ENCODE results near the gene DNAJC22. TPM values are rescaled to one million over a fixed set of nuclear protein-coding genes. Genes with fewer than 3 reads are reported as not detected.
"Not testable (repeated sequence)": the region's sequence is repeated elsewhere in the genome, so short reads cannot be mapped to it uniquely, and the experiment has no call there.

DNAJC22 gene
- 10 to 100 TPM; 15.6 to 22.6 (median 21.0) TPM for polyA plus RNA-seq (ENCODE audit: insufficient read length in 4 of 4)

DNA sequence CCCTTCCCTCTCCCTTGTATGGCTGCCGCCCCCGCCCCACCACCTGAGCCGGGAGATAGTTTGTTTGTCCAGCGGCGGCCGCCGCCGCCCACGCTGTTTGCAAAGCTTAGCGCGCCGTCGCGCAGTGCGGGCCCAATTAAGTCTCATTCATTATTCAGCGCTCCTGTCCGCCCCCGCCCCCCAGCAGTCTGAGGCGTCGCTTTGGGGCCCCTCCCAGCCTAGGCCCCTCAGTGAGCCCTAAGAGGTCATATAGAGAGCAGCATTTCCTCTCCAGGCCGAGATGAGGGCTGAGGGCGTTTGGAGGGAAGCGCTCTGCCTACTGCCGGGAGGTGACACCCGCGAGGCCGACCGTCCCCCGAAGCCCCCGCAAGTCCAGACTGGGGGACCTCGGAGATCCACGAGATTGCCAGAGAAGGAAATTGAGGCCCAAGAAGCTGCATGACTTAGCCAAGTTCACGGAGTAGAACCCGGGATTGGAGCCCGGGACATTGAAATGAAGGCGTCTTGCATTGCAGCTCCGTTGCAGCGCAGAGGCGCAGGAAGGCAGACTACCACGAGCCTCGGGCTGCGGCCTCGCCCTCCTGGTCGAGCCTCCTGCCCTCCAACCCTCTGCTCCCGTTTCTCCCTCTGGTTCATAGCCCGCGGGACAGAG, at the start of gene DNAJC22:
Gene DNAJC22, plus strand, starts transcription at position 230 of the 652 bp plus-strand sequence. CDS start 1,985 bp downstream, outside the sequence.
- DNase-seq (ENCODE audit: low read depth in 4 of 4, low spot score in 3 of 4) = no peak

DNA sequence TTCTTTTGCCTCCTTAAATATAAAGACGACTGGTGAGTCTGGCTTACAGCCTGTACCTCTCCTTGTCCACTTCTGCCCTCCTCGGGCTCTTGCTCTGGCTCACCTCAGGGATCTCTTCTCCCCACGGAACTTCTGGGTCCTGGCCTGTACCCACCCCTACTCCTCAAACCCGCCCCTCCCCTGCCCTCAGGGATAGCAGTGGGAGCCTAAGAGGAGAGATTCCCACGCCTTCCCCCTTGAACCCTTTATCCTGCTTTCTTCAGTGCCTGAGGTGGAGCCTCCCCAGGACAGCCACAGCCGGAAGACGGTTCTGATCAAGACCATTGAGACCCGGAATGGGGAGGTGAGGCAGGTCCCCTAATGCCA, 49.0 kb upstream of the DNAJC22 start:
- DNase-seq (ENCODE audit: low read depth in 4 of 4, low spot score in 3 of 4) = no peak

DNA sequence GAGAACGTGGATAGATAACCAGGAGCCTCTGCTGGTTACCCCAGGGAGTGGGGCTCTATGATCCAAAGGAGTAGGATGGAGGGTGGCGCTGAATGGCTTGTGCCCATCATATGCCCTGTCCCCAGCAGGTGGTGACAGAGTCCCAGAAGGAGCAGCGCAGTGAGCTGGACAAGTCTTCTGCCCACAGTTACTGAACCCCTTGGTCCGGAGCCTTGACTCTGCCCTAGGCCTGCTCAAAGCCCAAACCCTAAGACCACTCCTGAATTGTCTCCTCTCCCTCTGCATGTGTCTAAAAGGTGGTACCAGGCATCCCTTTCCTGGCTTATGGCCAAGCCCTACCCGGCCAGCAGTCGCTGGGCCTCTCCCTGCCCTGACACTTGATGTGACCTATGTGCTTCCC, 48.5 kb upstream of the DNAJC22 start:
- no peak for DNase-seq (ENCODE audit: low read depth in 4 of 4, low spot score in 3 of 4)

DNA sequence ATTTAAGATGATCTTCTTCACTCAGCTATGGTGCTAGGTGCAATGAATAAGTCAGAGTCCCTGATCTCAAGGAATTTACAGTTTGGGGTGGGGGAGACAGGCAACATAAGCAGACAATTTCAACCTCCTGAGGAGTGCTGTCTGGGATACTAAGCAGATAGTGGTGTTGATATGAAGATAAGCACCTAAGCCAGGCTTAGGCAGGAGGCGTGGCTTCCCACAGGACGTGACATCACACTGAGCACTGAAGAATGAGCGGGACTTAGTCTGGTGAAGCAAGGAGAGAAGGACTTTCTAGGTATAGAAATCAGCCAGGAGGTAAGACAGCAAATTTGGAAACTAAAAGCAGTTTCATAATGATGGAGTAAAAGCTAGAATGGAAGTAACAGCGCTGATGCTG, 44.9 kb upstream of the DNAJC22 start:
- DNase-seq (ENCODE audit: low read depth in 4 of 4, low spot score in 3 of 4) = no peak

DNA sequence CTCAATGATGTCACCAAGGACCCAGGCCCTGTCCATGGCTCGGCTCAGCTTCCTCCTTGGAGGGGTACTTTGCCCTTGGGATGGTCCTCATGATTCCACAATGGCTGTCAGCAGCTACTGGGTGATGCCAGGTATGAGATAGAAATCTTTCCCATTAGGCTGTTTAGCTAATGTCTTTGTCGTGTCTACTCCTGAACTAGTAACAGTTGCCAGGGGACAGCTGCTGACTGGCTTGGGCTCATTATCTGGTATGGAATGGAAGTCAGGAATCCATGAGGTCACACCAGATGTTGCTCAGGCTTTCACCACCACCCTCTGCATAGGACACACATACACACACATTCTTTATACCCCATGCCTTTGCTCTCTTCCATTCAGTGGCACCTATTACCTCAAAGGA, 42.5 kb upstream of the DNAJC22 start:
- DNase-seq (ENCODE audit: low read depth in 4 of 4, low spot score in 3 of 4) = no peak

DNA sequence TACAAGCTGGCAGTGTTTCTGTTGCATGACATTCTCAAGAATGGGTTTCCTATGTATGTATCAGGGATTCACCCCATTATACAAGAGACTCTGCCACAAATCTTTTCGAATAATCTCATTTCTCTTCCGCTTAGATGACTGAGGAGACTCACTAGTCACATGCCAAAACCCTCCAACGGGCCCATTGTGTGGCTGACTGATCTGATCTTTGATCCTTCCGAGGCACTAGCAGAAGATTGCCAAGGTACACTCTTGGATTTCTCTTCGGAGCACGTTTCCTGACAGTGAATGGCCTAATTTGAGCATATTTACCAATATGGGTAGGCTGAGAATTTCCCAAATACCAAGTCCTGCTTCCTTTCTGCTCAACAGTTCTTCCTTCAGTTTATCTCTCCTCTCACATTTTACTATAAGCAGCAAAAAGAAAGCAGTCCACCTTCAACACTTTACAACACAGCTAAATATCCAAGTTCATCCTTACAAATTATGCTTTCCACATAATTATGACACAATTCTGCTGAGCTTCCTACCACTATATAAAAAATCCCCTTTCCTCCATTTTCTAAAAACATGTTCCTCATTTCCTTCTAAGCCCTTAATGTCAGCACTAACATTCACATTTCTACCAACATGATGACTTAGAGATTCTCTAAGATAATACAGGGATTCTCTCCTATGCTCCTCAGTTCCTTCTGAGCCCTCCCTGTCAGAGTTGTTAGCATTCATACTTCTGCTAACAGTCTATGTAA, 40.8 kb upstream of the DNAJC22 start:
- no peak for DNase-seq (ENCODE audit: low read depth in 4 of 4, low spot score in 3 of 4)

DNA sequence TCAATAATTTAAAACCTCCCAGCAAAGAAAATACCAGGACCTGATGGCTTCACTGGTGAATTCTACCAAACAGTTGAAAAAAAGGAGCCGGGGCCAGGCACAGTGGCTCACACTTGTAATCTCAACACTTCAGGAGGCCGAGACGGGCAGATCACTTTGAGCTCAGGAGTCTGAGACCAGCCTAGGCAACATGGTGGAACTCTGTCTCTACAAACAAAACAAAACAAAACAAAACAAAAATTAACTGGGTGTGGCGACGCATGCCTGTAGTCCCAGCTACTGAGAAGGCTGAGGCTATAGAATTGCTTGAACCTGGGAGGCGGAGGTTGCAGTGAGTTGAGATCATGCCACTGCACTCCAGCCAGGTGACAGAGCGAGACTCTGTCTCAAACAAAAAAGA, 37.3 kb upstream of the DNAJC22 start:
- DNase-seq (ENCODE audit: low read depth in 4 of 4, low spot score in 3 of 4) = no peak

DNA sequence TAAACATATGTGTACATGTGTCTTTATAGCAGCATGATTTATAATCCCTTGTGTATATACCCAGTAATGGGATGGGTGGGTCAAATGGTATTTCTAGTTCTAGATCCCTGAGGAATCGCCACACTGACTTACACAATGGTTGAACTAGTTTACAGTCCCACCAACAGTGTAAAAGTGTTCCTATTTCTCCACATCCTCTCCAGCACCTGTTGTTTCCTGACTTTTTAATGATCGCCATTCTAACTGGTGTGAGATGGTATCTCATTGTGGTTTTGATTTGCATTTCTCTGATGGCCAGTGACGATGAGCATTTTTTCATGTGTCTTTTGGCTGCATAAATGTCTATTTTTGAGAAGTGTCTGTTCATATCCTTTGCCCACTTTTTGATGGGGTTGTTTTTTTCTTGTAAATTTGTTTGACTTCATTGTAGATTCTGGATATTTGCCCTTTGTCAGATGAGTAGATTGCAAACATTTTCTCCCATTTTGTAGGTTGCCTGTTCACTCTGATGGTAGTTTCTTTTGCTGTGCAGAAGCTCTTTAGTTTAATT, 36.2 kb upstream of the DNAJC22 start:
- DNase-seq (ENCODE audit: low read depth in 4 of 4, low spot score in 3 of 4) = not testable (repeated sequence)

DNA sequence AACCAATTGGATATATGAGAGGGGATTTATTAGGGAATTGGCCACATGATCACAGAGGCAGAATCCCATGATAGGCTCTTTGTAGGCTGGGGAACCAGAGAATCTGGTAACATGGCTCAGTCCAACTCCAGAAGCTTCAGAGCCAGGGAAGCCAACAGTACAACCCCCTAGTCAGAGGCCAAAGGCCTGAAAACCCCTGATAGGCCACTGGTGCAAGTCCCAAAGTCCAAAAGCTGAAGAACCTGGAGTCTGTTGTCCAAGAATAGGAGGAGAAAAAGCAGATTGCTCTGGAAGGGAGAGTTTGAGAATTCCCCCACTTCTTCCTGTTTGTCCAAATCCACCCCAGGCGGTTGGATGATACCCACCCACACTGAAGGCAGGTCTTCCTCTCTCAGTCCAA, 31.9 kb upstream of the DNAJC22 start:
- no peak for DNase-seq (ENCODE audit: low read depth in 4 of 4, low spot score in 3 of 4)

DNA sequence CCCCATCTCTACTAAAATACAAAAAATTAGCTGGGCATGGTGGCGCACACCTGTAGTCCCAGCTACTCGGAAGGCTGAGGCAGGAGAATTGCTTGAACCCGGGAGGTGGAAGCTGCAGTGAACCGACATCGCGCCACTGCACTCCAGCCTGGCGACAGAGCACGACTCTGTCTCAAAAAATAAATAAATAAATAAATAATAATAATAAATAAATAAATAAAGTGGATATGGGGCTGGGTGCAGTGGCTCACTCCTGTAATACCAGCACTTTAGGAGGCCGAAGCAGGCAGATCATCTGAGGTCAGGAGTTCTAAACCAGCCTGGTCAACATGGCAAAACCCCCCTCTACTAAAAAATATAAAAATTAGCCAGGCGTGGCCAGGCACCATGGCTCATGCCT, 29.6 kb upstream of the DNAJC22 start:
- DNase-seq (ENCODE audit: low read depth in 4 of 4, low spot score in 3 of 4) = not testable (repeated sequence)

DNA sequence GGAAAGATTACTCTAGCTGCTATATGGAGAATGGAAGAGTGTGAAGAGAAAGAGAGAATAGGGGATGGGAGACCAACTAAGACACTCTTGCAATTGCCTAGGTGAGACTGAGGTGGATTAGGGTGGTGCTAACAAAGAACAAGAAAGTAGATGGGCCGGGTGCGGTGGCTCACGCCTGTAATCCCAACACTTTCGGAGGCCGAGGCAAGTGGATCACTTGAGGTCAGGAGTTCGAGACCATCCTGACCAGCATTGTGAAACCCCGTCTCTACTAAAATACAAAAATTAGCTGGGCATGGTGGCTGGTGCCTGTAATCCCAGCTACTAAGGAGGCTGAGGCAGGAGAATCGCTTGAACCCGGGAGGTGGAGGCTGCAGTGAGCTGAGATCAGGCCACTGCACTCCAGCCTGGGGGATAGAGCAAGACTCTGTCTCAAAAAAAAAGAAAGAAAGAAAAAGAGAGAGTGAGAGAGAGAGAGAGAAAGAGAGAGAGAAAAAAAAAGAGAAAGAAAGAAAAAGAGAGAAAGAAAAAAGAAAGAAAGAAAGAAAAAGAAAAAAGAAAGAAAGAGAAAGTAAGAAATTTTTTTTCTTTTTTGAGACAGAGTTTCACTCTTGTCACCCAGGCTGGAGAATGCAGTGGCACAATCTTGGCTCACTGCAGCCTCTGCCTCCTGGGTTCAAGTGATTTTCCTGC, 26.1 kb upstream of the DNAJC22 start:
- not testable (repeated sequence) for DNase-seq (ENCODE audit: low read depth in 4 of 4, low spot score in 3 of 4)

DNA sequence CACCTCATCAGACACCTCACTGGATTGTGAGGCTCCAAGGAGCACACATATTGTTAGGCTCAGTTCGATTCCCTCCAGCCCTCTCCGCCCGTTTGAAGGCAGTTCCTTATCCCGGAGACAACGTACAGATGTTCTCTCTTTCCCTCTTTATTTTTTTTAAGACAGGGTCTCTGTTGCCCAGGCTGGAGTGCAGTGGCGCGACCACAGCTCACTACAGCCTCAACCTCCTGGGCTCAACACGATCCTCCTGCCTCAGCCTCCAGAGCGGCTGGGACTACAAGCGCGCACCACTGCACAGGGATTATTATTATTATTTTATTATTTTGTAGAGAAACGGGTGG, 24.4 kb upstream of the DNAJC22 start:
- DNase-seq (ENCODE audit: low read depth in 4 of 4, low spot score in 3 of 4) = no peak

DNA sequence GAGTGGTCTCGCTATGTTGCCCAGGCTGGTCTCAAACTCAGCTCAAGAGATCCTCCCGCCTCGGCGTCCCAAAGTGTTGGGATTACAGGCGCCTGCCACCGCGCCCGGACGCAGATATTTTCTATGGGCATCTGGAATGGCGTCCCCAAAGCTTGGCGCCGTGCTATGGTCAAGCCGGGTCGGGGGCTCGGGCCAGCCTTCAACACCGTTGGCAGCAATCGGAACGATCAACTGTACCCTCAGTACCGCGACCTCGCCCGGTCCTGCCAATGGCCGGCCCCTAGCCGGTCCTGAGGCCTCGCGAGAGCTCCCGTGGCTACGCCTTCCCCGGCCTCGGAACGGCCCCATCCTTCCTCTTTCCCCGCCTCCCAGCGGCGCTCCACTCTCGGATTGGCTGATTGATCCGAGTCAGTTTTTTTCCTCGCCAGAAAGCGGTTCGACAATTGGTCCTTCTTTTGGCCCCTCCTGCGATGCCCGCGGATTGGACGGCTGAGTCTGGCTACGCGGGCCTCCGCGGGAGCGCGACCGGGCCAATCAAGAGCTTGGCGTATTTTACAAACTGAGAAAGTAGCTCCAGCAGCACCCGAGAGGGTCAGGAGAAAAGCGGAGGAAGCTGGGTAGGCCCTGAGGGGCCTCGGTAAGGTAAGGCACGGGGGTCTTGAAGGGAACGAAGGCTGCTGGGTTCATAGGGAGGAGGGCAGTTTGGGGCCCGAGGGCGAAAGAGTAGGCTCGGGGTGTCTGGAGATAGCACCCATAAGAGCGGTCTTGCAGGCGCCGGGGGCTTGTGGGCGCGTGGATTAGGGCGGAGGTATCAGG, 23.8 kb upstream of the DNAJC22 start, which contains the start of gene TROAP:
Gene TROAP, plus strand, starts transcription at position 548 of the 816 bp plus-strand sequence. CDS start 354 bp downstream, outside the sequence.
- peak; percentile 98 to 99 (median 98) for DNase-seq (ENCODE audit: low read depth in 4 of 4, low spot score in 3 of 4)

DNA sequence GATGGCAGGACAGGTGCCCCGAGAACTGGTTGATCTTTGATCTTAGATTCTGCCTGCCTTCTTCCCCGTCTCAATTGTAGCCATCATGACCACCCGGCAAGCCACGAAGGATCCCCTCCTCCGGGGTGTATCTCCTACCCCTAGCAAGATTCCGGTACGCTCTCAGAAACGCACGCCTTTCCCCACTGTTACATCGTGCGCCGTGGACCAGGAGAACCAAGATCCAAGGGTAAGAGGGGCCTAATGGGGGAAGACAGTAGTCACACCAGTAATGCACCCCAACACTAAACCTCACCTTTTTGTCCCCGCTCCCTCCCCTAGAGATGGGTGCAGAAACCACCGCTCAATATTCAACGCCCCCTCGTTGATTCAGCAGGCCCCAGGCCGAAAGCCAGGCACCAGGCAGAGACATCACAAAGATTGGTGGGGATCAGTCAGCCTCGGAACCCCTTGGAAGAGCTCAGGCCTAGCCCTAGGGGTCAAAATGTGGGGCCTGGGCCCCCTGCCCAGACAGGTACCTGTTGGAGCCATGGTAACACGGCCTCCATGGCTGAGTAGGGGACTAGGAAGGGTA, 23.1 kb upstream of the DNAJC22 start:
- DNase-seq (ENCODE audit: low read depth in 4 of 4, low spot score in 3 of 4) = no peak

DNA sequence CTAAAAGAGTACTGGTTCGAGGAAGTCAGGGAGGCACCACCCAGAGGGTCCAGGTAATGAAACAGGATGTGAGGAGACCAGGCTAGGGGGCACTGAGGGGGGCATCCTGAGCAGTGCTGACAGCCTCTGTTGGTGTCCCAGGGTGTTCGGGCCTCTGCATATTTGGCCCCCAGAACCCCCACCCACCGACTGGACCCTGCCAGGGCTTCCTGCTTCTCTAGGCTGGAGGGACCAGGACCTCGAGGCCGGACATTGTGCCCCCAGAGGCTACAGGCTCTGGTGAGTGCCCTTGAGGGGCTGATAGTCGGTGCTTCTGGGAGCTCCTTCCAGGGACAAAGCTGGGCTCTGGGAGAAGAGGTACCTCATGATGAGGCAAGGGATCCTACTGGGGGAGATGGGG, 21.1 kb upstream of the DNAJC22 start:
- DNase-seq (ENCODE audit: low read depth in 4 of 4, low spot score in 3 of 4) = no peak

DNA sequence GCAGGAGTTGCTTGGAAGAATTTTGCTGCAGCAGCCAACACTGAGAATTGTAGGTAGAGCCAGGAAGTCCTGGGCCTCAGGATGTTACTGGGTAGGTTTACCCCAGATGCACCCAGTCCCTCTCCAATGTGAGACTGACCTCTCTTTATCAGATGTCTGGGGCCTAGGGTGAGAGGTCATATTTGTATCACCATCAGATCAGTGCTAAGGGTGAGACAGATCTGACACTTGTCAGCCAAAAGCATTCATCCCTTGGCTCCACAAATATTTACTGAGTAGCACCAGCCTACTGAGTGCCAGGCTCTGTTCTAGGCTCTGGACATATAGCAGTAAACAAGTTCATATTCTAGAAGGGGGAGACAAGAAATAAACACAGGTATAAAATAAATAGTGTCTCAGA, 19.3 kb upstream of the DNAJC22 start:
- DNase-seq (ENCODE audit: low read depth in 4 of 4, low spot score in 3 of 4) = no peak

DNA sequence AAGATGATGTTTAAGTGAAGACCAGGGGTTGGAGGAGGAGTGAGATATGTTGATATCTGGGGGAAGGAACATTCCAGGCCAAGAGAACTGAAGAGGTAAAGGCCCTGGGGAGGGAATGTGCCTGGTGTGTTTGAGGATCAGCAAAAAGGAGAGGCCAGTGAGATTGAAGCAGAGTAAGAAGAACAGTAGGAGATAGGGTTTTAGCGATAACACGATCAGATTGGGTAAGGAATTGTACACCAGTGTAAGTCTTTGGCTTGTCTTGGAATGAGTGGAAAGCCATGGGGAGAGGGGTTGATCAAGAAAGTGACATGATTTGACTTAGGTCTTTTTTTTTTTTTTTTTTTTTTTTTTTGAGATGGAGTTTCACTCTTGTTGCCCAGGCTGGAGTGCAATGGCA, 18.8 kb upstream of the DNAJC22 start:
- no peak for DNase-seq (ENCODE audit: low read depth in 4 of 4, low spot score in 3 of 4)

DNA sequence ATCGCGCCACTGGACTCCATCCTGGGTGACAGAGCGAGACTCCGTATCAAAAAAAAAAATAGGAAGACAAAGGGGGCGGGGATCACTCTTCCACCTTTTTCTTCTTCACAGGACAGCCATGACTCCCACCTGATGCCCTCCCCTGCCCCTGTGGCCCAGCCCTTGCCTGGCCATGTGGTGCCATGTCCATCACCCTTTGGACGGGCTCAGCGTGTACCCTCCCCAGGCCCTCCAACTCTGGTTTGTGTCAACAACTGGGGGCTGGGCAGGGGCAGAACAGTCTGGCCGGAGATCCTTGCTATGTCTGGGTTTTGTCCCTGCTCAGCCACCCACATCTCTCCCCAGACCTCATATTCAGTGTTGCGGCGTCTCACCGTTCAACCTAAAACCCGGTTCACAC, 17.9 kb upstream of the DNAJC22 start:
- DNase-seq (ENCODE audit: low read depth in 4 of 4, low spot score in 3 of 4) = no peak

DNA sequence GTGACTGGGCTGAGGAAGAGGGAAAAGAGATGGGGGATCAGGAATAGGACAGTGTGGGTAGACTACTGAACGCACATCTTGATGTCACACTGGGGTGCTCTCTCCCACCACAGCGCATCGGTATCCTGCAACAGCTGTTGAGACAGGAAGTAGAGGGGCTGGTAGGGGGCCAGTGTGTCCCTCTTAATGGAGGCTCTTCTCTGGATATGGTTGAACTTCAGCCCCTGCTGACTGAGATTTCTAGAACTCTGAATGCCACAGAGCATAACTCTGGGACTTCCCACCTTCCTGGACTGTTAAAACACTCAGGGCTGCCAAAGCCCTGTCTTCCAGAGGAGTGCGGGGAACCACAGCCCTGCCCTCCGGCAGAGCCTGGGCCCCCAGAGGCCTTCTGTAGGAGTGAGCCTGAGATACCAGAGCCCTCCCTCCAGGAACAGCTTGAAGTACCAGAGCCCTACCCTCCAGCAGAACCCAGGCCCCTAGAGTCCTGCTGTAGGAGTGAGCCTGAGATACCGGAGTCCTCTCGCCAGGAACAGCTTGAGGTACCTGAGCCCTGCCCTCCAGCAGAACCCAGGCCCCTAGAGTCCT, 16.6 kb upstream of the DNAJC22 start:
- no peak for DNase-seq (ENCODE audit: low read depth in 4 of 4, low spot score in 3 of 4)

Measured in right renal pelvis (tissue), 4 donors.